Stomach (tissue), 9 donors: Measurements from ENCODE around the gene WASF2. TPM values are rescaled to one million over a fixed set of nuclear protein-coding genes. Genes with fewer than 3 reads are reported as not detected.

ENCODE experiments used
- DNase-seq, 2 donors: peaks; one replicate each; pipeline versions ENCODE4 v3.0.0 to v3.0.0-alpha.2; 2013 to 2019
- H3K27ac ChIP-seq, 5 donors: fragments of 200-600 bp in 4 of 5; sonication (generic) in 4 of 5; one replicate each; pipeline ENCODE4 v1.5.1; 2013 to 2019; ENCODE audit warnings: mild to moderate bottlenecking in 1 of 5, moderate library complexity in 1 of 5
- H3K27me3 ChIP-seq, 3 donors: fragments of 200-600 bp; sonication (generic); one replicate each; pipeline ENCODE4 v1.5.1; 2017 to 2019; ENCODE audit warnings: mixed run types in 1 of 3
- H3K36me3 ChIP-seq, 4 donors: fragments of 200-600 bp; sonication (generic); 1 replicate in 3 of 4; 2 replicates in 1 of 4; pipeline ENCODE4 v1.5.1; 2016 to 2019
- H3K4me1 ChIP-seq, 4 donors: fragments of 200-600 bp; sonication (generic); one replicate each; pipeline ENCODE4 v1.5.1; 2016 to 2019
- H3K4me3 ChIP-seq, 4 donors: fragments of 200-600 bp; sonication (generic) in 3 of 4; one replicate each; pipeline ENCODE4 v1.5.1; 2016 to 2019; ENCODE audit warnings: mild to moderate bottlenecking in 1 of 4
- H3K9me3 ChIP-seq, 4 donors: fragments of 200-600 bp; sonication (generic); one replicate each; pipeline ENCODE4 v1.5.1; 2016 to 2019
- CTCF ChIP-seq, 7 experiments: fragments of 450-650 bp in 4 of 7; fragments of 200-600 bp in 3 of 7; sonication (generic) in 3 of 7; IDR thresholded peaks; one replicate each; pipeline ENCODE4 v1.5.1; 2016 to 2019; ENCODE audit warnings: antibody characterized with exemption in 7 of 7, control low read depth in 2 of 7, mild to moderate bottlenecking in 1 of 7
- EP300 ChIP-seq: sonication (generic); formaldehyde crosslinking; IDR thresholded peaks from one replicate; pipeline ENCODE4 v1.6.1; 2017; ENCODE audit warnings: antibody characterized with exemption
- POLR2A ChIP-seq, 4 donors: fragments of 450-650 bp; IDR thresholded peaks; one replicate each; pipeline ENCODE4 v1.6.1; 2016; ENCODE audit warnings: antibody characterized with exemption in 4 of 4, control low read depth in 2 of 4, mild to moderate bottlenecking in 1 of 4, moderate library complexity in 1 of 4
- POLR2AphosphoS5 ChIP-seq, 3 donors: sonication (generic); formaldehyde crosslinking; IDR thresholded peaks; one replicate each; pipeline ENCODE4 v1.6.1; 2016; ENCODE audit warnings: antibody characterized with exemption in 3 of 3
- WGBS, 5 donors: extraction: QIAGEN DNeasy Blood & Tissue Kit in 3 of 5; methylation state at CpG; one replicate each; pipeline versions ENCODE4 v1.1.5 to v1.1.7; 2013 to 2018; 5-methylcytosine and 5-hydroxymethylcytosine counted together
- intact Hi-C: fragments of 100-400 bp; cut with DNase I; formaldehyde crosslinking; loops from one replicate; pipeline ENCODE4 v1.15.1; 2023; ENCODE audit warnings: low total_unique reads
- polyA plus RNA-seq, 3 donors: library from polyadenylated mRNA; stranded (reverse); fragments of 200-250 nt; gene quantifications; one replicate each; pipeline ENCODE4 v1.2.3, GENCODE V29; 2013
- total RNA-seq, 5 donors: library from RNA; depleted of rRNA; stranded (reverse); fragments of >200 nt; gene quantifications; one replicate each; pipeline versions ENCODE4 v1.1.0 to v1.2.3, GENCODE V29; 2014 to 2016
- donor health status: healthy with polysubstance abuse.
- donor health status: Bipolar disorder and iron deficiency.
- donor health status: healthy.

WASF2 gene
- total and polyA plus RNA-seq, 8 donors: 24.7 to 82.1 (median 54.7) TPM

DNA sequence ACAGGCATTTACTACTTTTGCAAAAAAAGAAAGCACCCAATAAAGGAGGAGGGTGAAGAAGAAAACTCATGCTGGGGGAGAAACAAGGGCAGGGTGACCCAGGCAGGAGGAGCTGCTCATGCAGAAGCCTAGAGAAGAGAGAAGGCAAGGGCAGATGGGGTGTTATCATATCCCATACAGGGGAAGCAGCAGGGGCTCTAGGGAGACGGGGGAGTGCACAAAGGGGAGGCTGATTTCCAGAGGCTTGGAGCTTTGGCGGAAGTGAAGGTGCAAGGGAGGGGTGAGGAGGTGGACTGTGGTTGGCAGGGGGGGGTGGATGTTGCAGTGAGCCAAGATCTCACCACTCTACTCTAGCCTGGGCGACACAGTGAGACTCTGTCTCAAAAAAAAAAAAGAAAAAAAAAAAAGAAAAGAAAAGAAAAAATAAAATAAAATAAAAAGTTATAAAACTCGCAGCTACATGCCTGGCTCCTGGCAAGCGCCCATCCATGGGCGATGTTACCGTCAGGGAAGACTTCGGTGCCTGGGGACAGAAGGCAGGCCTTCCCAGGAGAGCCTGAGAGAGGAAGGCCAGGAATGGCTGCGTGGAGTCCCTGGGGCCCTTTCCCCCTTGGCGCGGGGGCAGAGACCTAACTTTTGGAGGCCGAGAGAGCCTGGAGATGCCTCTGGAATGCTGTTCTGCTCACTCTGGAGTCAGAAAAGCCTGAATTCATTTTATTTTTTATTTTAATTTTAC, 112.0 kb downstream of the WASF2 start:
- TF ChIP-seq CTCF (IDR thresholded peaks at IDR 0.05) (no peak), POLR2A (IDR thresholded peaks at IDR 0.05) (no peak), POLR2AphosphoS5 (IDR thresholded peaks at IDR 0.05) (no peak), EP300 (no peak)
- no peak overlapping the region for H3K27ac ChIP-seq
- no peaks in the 10 kb centered on the region for H3K36me3 ChIP-seq
- peaks cover 2 to 7% (median 3%) of the 10 kb centered on the region in 4 donors for H3K4me1 ChIP-seq
- no peak overlapping the region for H3K4me3 ChIP-seq
- no peak for DNase-seq
- H3K27me3 ChIP-seq: peaks cover 0 to 9% (median 2%) of the 10 kb centered on the region in 3 donors
- WGBS, 5 donors: 88 to 95% (median 91%) methylated on average over 11 to 12 of the region's 12 CpGs
- intact Hi-C loops: no loop called here
- H3K9me3 ChIP-seq: no peaks in the 10 kb centered on the region

DNA sequence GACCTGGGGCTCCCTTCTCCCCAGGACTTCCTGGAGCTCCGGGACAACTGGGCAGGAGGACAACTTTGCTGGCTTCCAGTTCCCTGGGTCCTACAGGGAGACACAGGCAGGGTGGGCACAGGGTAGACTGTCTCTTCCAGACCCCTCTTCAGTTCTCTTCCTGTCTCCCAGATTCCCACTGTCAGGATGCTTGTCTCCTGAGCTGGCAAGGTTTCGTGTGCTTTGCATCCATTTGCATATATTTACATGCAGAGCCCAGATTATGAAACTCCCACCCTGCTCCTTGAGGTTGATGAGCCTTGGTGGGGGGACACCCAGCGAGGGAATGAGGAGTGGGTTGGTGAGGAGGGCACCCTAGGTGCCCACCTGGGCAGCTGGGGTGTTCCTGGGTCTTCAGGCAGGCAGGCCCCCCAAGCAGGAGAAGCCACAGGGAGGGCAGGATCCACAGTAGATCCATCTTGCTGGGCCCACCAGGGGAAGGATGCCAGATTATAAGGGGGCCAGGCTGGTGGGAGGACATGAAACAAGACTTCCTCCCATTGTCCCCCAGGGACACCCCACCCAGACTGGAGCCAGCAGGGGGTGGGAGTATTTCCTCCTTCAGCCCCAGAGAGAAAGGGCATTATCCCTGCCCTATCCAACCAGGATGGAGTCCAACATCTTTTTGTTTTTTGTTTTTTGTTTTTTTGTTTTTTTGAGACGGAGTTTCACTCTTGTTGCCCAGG, 115.4 kb downstream of the WASF2 start, which contains the start of gene FCN3:
FCN3 (minus strand) TSS at position 463 of the 725 bp plus-strand sequence; CDS start at position 457, 6 bp downstream.
- no peaks in the 10 kb centered on the region for H3K27me3 ChIP-seq
- WGBS, 5 donors: 77 to 81% (median 79%) methylated on average over 4 of the region's 4 CpGs
- no peaks in the 10 kb centered on the region for H3K9me3 ChIP-seq
- H3K4me1 ChIP-seq: peaks cover 0 to 4% (median 0%) of the 10 kb centered on the region in 4 donors
- H3K27ac ChIP-seq: no peak within 1 kb of the TSS
- H3K4me3 ChIP-seq: no peak within 1 kb of the TSS
- no peak for TF ChIP-seq CTCF (IDR thresholded peaks at IDR 0.05)
- no peak for TF ChIP-seq POLR2AphosphoS5 (IDR thresholded peaks at IDR 0.05)
- TF ChIP-seq EP300: no peak
- TF ChIP-seq POLR2A (IDR thresholded peaks at IDR 0.05): no peak
- no peaks in the 10 kb centered on the region for H3K36me3 ChIP-seq
- no peak for DNase-seq
- intact Hi-C loops: no loop called here

DNA sequence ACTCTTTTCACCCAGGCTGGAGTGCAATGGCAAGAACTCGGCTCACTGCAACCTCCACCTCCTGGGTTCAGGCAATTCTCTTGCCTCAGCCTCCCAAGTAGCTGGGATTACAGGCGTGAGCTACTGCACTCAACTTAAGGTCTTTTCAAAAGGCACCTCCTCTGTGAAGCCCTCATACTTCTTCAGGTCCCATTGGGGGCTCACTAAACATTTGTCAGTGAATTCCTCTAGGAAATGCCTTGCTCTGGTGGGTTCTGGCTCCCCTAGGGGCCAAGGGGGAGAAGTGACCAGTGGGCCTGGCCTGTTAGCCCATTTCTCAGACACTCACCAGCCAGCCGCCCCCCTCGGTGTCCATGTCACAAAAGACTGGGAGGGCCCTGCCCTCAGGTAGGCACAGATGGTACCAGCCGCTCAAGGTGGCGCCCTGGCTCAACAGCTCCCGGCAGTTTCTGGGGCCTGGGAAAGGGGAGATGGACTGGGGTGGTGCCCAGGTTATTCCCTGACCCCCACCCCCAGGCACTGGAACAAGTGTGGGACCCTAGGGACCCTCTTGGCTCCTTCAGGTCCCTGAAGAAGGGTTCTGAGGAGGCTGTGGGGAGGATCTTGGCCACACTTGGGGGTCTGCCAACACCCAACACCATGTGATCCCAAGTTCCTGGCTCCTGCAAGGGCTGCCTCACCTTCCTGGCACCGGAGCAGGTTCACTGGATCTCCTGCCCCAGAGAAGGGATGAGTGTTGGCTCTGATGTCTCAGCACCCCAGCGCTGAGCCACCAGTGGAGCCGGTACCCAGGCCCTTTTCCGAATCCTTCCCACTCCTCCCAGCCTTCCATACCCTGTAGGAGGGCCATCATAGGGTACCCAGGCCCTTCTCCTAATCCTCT, 116.9 kb downstream of the WASF2 start:
- TF ChIP-seq POLR2A (IDR thresholded peaks at IDR 0.05) (no peak), EP300 (no peak), CTCF (IDR thresholded peaks at IDR 0.05) (no peak), POLR2AphosphoS5 (IDR thresholded peaks at IDR 0.05) (no peak)
- Histone ChIP-seq H3K9me3 (no peaks in the 10 kb centered on the region), H3K27ac (no peak overlapping the region), H3K4me3 (no peak overlapping the region), H3K4me1 (peaks cover 0 to 19% (median 7%) of the 10 kb centered on the region in 4 donors), H3K27me3 (no peaks in the 10 kb centered on the region), H3K36me3 (no peaks in the 10 kb centered on the region)
- 71 to 88% (median 75%) methylated on average over 6 to 11 of the region's 11 CpGs for WGBS, 5 donors
- no peak for DNase-seq
- intact Hi-C loops: no loop called here
